ENCODE measurements around the gene ZNF335. TPM values are rescaled to one million over a fixed set of nuclear protein-coding genes. Genes with fewer than 3 reads are reported as not detected.

Gene ZNF335
- total and polyA plus RNA-seq, 2 of the 13 experiments (the other 11 are each of a cell fraction or from before 2014, with no cell fraction given), result 9.7 to 13.7 TPM

- TF ChIP-seq ATF4 (CRISPR knock-in tag; IDR thresholded peaks at IDR 0.05), result no peak
- TF ChIP-seq, protein P1, sequence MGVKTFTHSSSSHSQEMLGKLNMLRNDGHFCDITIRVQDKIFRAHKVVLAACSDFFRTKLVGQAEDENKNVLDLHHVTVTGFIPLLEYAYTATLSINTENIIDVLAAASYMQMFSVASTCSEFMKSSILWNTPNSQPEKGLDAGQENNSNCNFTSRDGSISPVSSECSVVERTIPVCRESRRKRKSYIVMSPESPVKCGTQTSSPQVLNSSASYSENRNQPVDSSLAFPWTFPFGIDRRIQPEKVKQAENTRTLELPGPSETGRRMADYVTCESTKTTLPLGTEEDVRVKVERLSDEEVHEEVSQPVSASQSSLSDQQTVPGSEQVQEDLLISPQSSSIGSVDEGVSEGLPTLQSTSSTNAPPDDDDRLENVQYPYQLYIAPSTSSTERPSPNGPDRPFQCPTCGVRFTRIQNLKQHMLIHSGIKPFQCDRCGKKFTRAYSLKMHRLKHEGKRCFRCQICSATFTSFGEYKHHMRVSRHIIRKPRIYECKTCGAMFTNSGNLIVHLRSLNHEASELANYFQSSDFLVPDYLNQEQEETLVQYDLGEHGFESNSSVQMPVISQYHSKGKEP (CRISPR knock-in tag; IDR thresholded peaks at IDR 0.05), result no peak
- no peak for TF ChIP-seq ZNF343 (CRISPR knock-in tag; IDR thresholded peaks at IDR 0.05)
- no peak for TF ChIP-seq NFKB2 (CRISPR knock-in tag; IDR thresholded peaks at IDR 0.05; ENCODE audit: borderline replicate concordance)
- TF ChIP-seq HNRNPL (IDR thresholded peaks at IDR 0.05; ENCODE audit: low read depth, low read length), result no peak
- TF ChIP-seq ZNF850 (CRISPR knock-in tag; conservative IDR thresholded peaks at IDR 0.05), result no peak
- TF ChIP-seq SMAD9 (CRISPR knock-in tag; IDR thresholded peaks at IDR 0.05), result 0 out of 2 replicates have a peak, but pooled peaks have one; percentile 36
- no peak for TF ChIP-seq CHD2 (IDR thresholded peaks at IDR 0.05; ENCODE audit: low read depth, low read length)
- TF ChIP-seq, protein P2, sequence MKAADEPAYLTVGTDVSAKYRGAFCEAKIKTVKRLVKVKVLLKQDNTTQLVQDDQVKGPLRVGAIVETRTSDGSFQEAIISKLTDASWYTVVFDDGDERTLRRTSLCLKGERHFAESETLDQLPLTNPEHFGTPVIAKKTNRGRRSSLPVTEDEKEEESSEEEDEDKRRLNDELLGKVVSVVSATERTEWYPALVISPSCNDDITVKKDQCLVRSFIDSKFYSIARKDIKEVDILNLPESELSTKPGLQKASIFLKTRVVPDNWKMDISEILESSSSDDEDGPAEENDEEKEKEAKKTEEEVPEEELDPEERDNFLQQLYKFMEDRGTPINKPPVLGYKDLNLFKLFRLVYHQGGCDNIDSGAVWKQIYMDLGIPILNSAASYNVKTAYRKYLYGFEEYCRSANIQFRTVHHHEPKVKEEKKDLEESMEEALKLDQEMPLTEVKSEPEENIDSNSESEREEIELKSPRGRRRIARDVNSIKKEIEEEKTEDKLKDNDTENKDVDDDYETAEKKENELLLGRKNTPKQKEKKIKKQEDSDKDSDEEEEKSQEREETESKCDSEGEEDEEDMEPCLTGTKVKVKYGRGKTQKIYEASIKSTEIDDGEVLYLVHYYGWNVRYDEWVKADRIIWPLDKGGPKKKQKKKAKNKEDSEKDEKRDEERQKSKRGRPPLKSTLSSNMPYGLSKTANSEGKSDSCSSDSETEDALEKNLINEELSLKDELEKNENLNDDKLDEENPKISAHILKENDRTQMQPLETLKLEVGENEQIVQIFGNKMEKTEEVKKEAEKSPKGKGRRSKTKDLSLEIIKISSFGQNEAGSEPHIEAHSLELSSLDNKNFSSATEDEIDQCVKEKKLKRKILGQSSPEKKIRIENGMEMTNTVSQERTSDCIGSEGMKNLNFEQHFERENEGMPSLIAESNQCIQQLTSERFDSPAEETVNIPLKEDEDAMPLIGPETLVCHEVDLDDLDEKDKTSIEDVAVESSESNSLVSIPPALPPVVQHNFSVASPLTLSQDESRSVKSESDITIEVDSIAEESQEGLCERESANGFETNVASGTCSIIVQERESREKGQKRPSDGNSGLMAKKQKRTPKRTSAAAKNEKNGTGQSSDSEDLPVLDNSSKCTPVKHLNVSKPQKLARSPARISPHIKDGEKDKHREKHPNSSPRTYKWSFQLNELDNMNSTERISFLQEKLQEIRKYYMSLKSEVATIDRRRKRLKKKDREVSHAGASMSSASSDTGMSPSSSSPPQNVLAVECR (CRISPR knock-in tag; IDR thresholded peaks at IDR 0.05; ENCODE audit: borderline replicate concordance), result peak; percentile 5; the same call in 1 of the 2 replicates
- TF ChIP-seq ATF2 (CRISPR knock-in tag; IDR thresholded peaks at IDR 0.05), result no peak
- TF ChIP-seq SMC3 (IDR thresholded peaks at IDR 0.05; ENCODE audit: low read length), result no peak
- no peak for TF ChIP-seq MTF2 (CRISPR knock-in tag; IDR thresholded peaks at IDR 0.05; ENCODE audit: borderline replicate concordance)
- TF ChIP-seq FOXP4 (CRISPR knock-in tag; IDR thresholded peaks at IDR 0.05), result peak; percentile 83
- TF ChIP-seq MED8 (CRISPR knock-in tag; IDR thresholded peaks at IDR 0.05; ENCODE audit: insufficient replicate concordance), result no peak
- TF ChIP-seq SNAI1 (CRISPR knock-in tag; IDR thresholded peaks at IDR 0.05; ENCODE audit: borderline replicate concordance), result no peak
- TF ChIP-seq, protein P3, sequence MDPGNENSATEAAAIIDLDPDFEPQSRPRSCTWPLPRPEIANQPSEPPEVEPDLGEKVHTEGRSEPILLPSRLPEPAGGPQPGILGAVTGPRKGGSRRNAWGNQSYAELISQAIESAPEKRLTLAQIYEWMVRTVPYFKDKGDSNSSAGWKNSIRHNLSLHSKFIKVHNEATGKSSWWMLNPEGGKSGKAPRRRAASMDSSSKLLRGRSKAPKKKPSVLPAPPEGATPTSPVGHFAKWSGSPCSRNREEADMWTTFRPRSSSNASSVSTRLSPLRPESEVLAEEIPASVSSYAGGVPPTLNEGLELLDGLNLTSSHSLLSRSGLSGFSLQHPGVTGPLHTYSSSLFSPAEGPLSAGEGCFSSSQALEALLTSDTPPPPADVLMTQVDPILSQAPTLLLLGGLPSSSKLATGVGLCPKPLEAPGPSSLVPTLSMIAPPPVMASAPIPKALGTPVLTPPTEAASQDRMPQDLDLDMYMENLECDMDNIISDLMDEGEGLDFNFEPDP (CRISPR knock-in tag; conservative IDR thresholded peaks at IDR 0.05), result no peak
Measured at GRCh38 chr20:46014517-46015396, 42.8 kb upstream of the ZNF335 start (continued).

Measured in HepG2 (cell line).